Breast epithelium (tissue), 4 donors: Measurements from ENCODE around the gene SSX2IP. TPM values are rescaled to one million over a fixed set of nuclear protein-coding genes. Genes with fewer than 3 reads are reported as not detected.

ENCODE experiments used
- DNase-seq, 2 donors: peaks; one replicate each; pipeline ENCODE4 v3.0.0-alpha.2; 2019; ENCODE audit warnings: low spot score in 2 of 2
- H3K27ac ChIP-seq, 2 donors: fragments of 200-600 bp; sonication (generic) in 1 of 2; one replicate each; pipeline ENCODE4 v1.5.1; 2016 to 2019; ENCODE audit warnings: mild to moderate bottlenecking in 1 of 2
- H3K27me3 ChIP-seq, 2 donors: fragments of 200-600 bp; sonication (generic) in 1 of 2; one replicate each; pipeline versions ENCODE4 v1.5.1 to v1.6.0; 2017 to 2019; ENCODE audit warnings: control low read depth in 1 of 2, mild to moderate bottlenecking in 1 of 2
- H3K36me3 ChIP-seq: fragments of 200-600 bp; one replicate; pipeline ENCODE4 v1.5.1; 2019
- H3K4me1 ChIP-seq, 2 donors: fragments of 200-600 bp; sonication (generic); one replicate each; pipeline ENCODE4 v1.5.1; 2016 to 2019; ENCODE audit warnings: control low read depth in 1 of 2
- H3K4me3 ChIP-seq, 3 donors: fragments of 200-600 bp; sonication (generic); 1 replicate in 2 of 3; 2 replicates in 1 of 3; pipeline ENCODE4 v1.5.1; 2016 to 2019; ENCODE audit warnings: mild to moderate bottlenecking in 3 of 3, moderate library complexity in 2 of 3
- H3K9me3 ChIP-seq, 2 donors: fragments of 200-600 bp; sonication (generic) in 1 of 2; one replicate each; pipeline ENCODE4 v1.5.1; 2016 to 2019; ENCODE audit warnings: control low read depth in 1 of 2
- CTCF ChIP-seq, 3 donors: fragments of 450-650 bp; IDR thresholded peaks; one replicate each; pipeline ENCODE4 v1.5.1; 2016 to 2017; ENCODE audit warnings: antibody characterized with exemption in 3 of 3, mild to moderate bottlenecking in 3 of 3, moderate library complexity in 3 of 3
- POLR2A ChIP-seq: fragments of 450-650 bp; IDR thresholded peaks from one replicate; pipeline ENCODE4 v1.6.1; 2016; ENCODE audit warnings: antibody characterized with exemption, mild to moderate bottlenecking, moderate library complexity
- POLR2AphosphoS5 ChIP-seq, 3 donors: sonication (generic); formaldehyde crosslinking; IDR thresholded peaks; one replicate each; pipeline ENCODE4 v1.6.1; 2017; ENCODE audit warnings: antibody characterized with exemption in 3 of 3
- intact Hi-C: fragments of 100-400 bp; cut with DNase I; formaldehyde crosslinking; loops from one replicate; pipeline ENCODE4 v1.15.1; 2023; ENCODE audit warnings: low total_unique reads
- total RNA-seq, 3 donors: library from RNA; depleted of rRNA; stranded (reverse); fragments of >200 nt; gene quantifications; one replicate each; pipeline ENCODE4 v1.1.0, GENCODE V29; 2016

Gene SSX2IP
- total RNA-seq, 3 donors from 2014 or later = 1.1 to 11.0 (median 4.3) TPM

GRCh38 chr1:84632673-84633434 is 57.4 kb downstream of the SSX2IP start:
- no peaks in the 10 kb centered on the region for H3K36me3 ChIP-seq
- no peaks in the 10 kb centered on the region for H3K4me1 ChIP-seq
- H3K27ac ChIP-seq = no peak overlapping the region
- no peak overlapping the region for H3K4me3 ChIP-seq
- no peaks in the 10 kb centered on the region for H3K27me3 ChIP-seq
- DNase-seq = no peak
- intact Hi-C loops = no loop called here
- H3K9me3 ChIP-seq = no peaks in the 10 kb centered on the region
- no peak for TF ChIP-seq POLR2AphosphoS5 (IDR thresholded peaks at IDR 0.05)
- TF ChIP-seq POLR2A = no peak
- TF ChIP-seq CTCF (IDR thresholded peaks at IDR 0.05) = no peak

GRCh38 chr1:84632137-84632536 is 58.1 kb downstream of the SSX2IP start:
- no peak for TF ChIP-seq POLR2AphosphoS5 (IDR thresholded peaks at IDR 0.05)
- Histone ChIP-seq H3K4me3 (no peak overlapping the region), H3K36me3 (no peaks in the 10 kb centered on the region), H3K27ac (no peak overlapping the region), H3K27me3 (no peaks in the 10 kb centered on the region), H3K9me3 (no peaks in the 10 kb centered on the region), H3K4me1 (no peaks in the 10 kb centered on the region)
- intact Hi-C loops = no loop called here
- no peak for DNase-seq

GRCh38 chr1:84624876-84625275 is 65.4 kb downstream of the SSX2IP start:
- Histone ChIP-seq H3K9me3 (no peaks in the 10 kb centered on the region), H3K27me3 (no peaks in the 10 kb centered on the region), H3K27ac (no peak overlapping the region), H3K4me1 (no peaks in the 10 kb centered on the region), H3K4me3 (no peak overlapping the region), H3K36me3 (no peaks in the 10 kb centered on the region)
- intact Hi-C loops = no loop called here
- TF ChIP-seq CTCF (IDR thresholded peaks at IDR 0.05) (no peak), POLR2A (no peak), POLR2AphosphoS5 (IDR thresholded peaks at IDR 0.05) (no peak)
- no peak for DNase-seq

GRCh38 chr1:84621553-84621952 is 68.7 kb downstream of the SSX2IP start:
- no peaks in the 10 kb centered on the region for H3K27me3 ChIP-seq
- H3K9me3 ChIP-seq = no peaks in the 10 kb centered on the region
- no peak overlapping the region for H3K27ac ChIP-seq
- intact Hi-C loops = no loop called here
- no peaks in the 10 kb centered on the region for H3K36me3 ChIP-seq
- H3K4me3 ChIP-seq = no peak overlapping the region
- no peak for TF ChIP-seq CTCF (IDR thresholded peaks at IDR 0.05)
- no peak for TF ChIP-seq POLR2AphosphoS5 (IDR thresholded peaks at IDR 0.05)
- no peak for TF ChIP-seq POLR2A
- no peaks in the 10 kb centered on the region for H3K4me1 ChIP-seq
- no peak for DNase-seq

GRCh38 chr1:84620720-84621313 is 69.4 kb downstream of the SSX2IP start:
- peak; percentile 49 to 78 for DNase-seq
- Histone ChIP-seq H3K27me3 (no peaks in the 10 kb centered on the region), H3K4me1 (no peaks in the 10 kb centered on the region), H3K36me3 (no peaks in the 10 kb centered on the region), H3K9me3 (no peaks in the 10 kb centered on the region), H3K4me3 (peak overlapping the region; percentile 43 to 65 (median 63)), H3K27ac (peak overlapping the region; percentile 34 to 46)
- intact Hi-C loops = no loop called here
- TF ChIP-seq POLR2AphosphoS5 (IDR thresholded peaks at IDR 0.05) = peak in 1 of 3 donors; percentile 64
- TF ChIP-seq POLR2A = no peak
- peak; percentile 63 to 81 (median 73) for TF ChIP-seq CTCF (IDR thresholded peaks at IDR 0.05)
